ENCODE data around the gene ARHGAP30.
"Not testable (repeated sequence)": the region's sequence is repeated elsewhere in the genome, so short reads cannot be mapped to it uniquely, and the experiment has no call there.

GRCh38 chr1:161016683-161017082 is 53.0 kb downstream of the ARHGAP30 start:
- TF ChIP-seq POLR2AphosphoS5, POLR2A (IDR thresholded peaks at IDR 0.05; ENCODE audit: low read depth, low read length): not testable (repeated sequence)

Measured in GM12892 (cell line).